Astrocyte of the spinal cord (primary cell): ENCODE data around the gene CES4A.
"Not testable (repeated sequence)": the region's sequence is repeated elsewhere in the genome, so short reads cannot be mapped to it uniquely, and the experiment has no call there.

Source experiments
- DNase-seq: peaks from one replicate; pipeline ENCODE4 v3.0.0; 2011; ENCODE audit warnings: low read depth, low spot score
- H3K4me3 ChIP-seq: 2 replicates; pipeline ENCODE4 v1.5.1; 2011; ENCODE audit warnings: low read depth, mild to moderate bottlenecking, low read length, moderate library complexity
- in situ Hi-C: cut with HindIII; loops from 2 replicates; pipeline ENCODE4 v1.10.0; 2017; ENCODE audit warnings: low sequenced_read_pairs
- TF ChIP-seq, protein P1 (sequence below): IDR thresholded peaks from 2 replicates; pipeline ENCODE4 v1.5.1; 2012; ENCODE audit warnings: low read depth, mild to moderate bottlenecking, low read length, inconsistent platforms

The CES4A gene

DNA sequence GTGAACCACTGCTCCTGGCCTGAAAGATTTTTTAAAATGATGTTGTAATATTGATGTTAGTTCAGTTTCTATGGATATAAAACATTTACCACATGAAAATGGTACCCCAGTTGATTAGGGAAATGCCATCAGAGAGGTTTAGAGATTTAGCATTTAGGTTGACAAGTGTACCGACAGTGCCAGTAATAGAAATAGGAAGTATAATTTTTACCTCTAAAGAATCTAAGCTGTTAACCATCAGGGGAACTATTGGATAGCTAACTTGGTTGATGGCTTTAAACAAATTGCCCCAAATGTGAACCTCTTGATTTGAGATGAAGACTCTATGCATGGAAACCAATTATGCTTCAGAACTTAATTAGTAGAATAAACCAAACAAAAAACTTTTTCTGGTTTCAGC, 47.0 kb downstream of the CES4A start:
- DNase-seq: no peak
- TF ChIP-seq, protein P1, sequence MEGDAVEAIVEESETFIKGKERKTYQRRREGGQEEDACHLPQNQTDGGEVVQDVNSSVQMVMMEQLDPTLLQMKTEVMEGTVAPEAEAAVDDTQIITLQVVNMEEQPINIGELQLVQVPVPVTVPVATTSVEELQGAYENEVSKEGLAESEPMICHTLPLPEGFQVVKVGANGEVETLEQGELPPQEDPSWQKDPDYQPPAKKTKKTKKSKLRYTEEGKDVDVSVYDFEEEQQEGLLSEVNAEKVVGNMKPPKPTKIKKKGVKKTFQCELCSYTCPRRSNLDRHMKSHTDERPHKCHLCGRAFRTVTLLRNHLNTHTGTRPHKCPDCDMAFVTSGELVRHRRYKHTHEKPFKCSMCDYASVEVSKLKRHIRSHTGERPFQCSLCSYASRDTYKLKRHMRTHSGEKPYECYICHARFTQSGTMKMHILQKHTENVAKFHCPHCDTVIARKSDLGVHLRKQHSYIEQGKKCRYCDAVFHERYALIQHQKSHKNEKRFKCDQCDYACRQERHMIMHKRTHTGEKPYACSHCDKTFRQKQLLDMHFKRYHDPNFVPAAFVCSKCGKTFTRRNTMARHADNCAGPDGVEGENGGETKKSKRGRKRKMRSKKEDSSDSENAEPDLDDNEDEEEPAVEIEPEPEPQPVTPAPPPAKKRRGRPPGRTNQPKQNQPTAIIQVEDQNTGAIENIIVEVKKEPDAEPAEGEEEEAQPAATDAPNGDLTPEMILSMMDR: no peak
- no peak overlapping the region for H3K4me3 ChIP-seq
- in situ Hi-C loops: no loop called here

GRCh38 chr16:67036323-67036741, 47.9 kb downstream of the CES4A start:
- DNase-seq: no peak
- in situ Hi-C loops: no loop called here
- TF ChIP-seq, protein P1: no peak
- H3K4me3 ChIP-seq: no peak overlapping the region

DNA sequence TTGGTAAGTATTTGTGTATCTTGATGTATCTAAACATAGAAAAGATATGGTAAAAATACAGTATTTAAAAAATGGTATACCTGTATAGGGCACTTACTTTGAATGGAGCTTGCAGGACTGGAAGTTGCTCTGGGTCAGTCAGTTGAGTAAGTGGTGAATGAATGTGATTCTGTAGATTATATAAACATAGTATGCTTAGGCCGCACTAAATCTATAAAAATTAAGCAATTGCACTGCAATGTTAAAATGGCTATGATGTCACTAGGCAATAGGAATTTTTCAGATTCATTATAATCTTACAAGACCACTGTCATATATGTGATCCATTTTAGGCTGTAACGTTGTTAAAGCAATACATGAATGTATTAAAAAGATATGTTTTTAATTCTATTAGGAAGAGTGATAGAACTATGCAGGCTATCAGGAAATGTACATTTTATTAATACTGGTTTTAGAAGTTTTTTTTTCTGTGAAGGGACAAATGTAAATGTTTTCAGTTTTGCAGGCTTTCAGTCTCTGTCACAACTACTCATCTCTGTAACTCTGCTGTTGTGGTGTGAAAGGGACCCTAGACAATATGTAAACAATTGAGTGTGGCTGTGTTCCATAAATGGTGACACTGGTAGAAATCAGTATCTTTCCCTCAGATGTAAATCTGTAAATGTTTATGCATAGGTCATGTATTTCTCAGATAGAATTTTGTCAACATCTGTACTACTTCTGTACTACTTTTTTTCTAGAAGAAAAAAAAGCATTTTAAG, 51.1 kb downstream of the CES4A start:
- in situ Hi-C loops: no loop called here
- DNase-seq: no peak
- H3K4me3 ChIP-seq: no peak overlapping the region
- TF ChIP-seq, protein P1: no peak

- H3K4me3 ChIP-seq: no peak overlapping the region
- TF ChIP-seq, protein P1: no peak
- DNase-seq: no peak
- in situ Hi-C loops: no loop called here
Measured at GRCh38 chr16:67040166-67040565, 51.8 kb downstream of the CES4A start.

- TF ChIP-seq, protein P1: no peak
- in situ Hi-C loops: no loop called here
- no peak overlapping the region for H3K4me3 ChIP-seq
- peak; percentile 71 for DNase-seq
Measured at GRCh38 chr16:67040906-67041305, 52.5 kb downstream of the CES4A start.

DNA sequence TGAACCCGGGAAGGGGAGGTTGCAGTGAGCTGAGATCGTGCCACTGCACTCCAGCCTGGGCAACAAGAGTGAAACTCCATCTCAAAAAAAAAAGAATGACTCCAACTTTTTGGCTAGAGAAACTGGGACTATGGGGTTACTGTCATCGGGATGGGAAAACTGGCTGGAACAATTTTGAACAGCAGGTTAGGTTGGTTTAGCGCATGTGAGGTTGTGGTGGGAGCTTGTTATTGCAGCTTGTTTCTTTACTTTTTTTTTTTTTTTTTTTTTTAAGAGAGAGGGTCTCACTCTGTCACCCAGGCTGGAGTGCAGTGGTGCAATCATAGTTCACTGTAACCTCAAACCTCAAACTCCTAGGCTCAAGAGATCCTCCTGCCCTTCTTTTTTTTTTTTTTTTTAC, 53.1 kb downstream of the CES4A start:
- H3K4me3 ChIP-seq, in situ Hi-C loops, DNase-seq: not testable (repeated sequence)

- in situ Hi-C loops: no loop called here
- TF ChIP-seq, protein P1: no peak
Measured at GRCh38 chr16:67043420-67043819, 55.0 kb downstream of the CES4A start.

More at GRCh38 chr16:67043420-67043819, 55.0 kb downstream of the CES4A start:
- DNase-seq: no peak
- H3K4me3 ChIP-seq: no peak overlapping the region
